MCF 10A (cell line): ENCODE measurements around the gene FJX1. TPM values are rescaled to one million over a fixed set of nuclear protein-coding genes. Genes with fewer than 3 reads are reported as not detected.

Experiments
- BruUV-seq: library from RNA; stranded (reverse); fragments of 400-500 nt; replicated peaks from 2 replicates; lab custom pipeline; 2021; lab: Mats Ljungman, UMichigan
- CTCF ChIA-PET: fragments of 300-600 bp; sonication (Branson Sonifier 250); formaldehyde crosslinking; extraction: SDS; loops from one replicate; lab custom pipeline; 2021; ENCODE audit warnings: antibody characterized with exemption, inconsistent platforms; lab: Yijun Ruan, JAX
- POLR2A ChIA-PET: fragments of 300-600, 350-650 bp; sonication (Branson Sonifier 250); formaldehyde crosslinking; extraction: SDS; loops from one replicate; lab custom pipeline; 2020; ENCODE audit warnings: antibody characterized with exemption, inconsistent platforms; lab: Yijun Ruan, JAX
- DNase-seq: peaks from one replicate; pipeline ENCODE4 v3.0.0-alpha.2; 2018; ENCODE audit not compliant: unreplicated experiment
- H3K27ac Mint-ChIP-seq: one replicate; pipeline ENCODE4 v1.8.0; 2022; ENCODE audit warnings: mild to moderate bottlenecking, low read depth, mixed read lengths; ENCODE audit not compliant: unreplicated experiment
- H3K27me3 Mint-ChIP-seq: one replicate; pipeline ENCODE4 v1.8.0; 2022; ENCODE audit warnings: mixed read lengths; ENCODE audit not compliant: insufficient read depth, unreplicated experiment
- H3K36me3 Mint-ChIP-seq: one replicate; pipeline ENCODE4 v1.8.0; 2022; ENCODE audit warnings: mild to moderate bottlenecking, moderate library complexity, mixed read lengths; ENCODE audit not compliant: insufficient read depth, unreplicated experiment
- H3K4me1 Mint-ChIP-seq: one replicate; pipeline ENCODE4 v1.8.0; 2022; ENCODE audit warnings: mixed read lengths; ENCODE audit not compliant: insufficient read depth, unreplicated experiment
- H3K4me3 Mint-ChIP-seq: one replicate; pipeline ENCODE4 v1.8.0; 2022; ENCODE audit warnings: mild to moderate bottlenecking, moderate library complexity, mixed read lengths; ENCODE audit not compliant: unreplicated experiment
- H3K9me3 Mint-ChIP-seq: one replicate; pipeline ENCODE4 v1.8.0; 2022; ENCODE audit warnings: mixed read lengths; ENCODE audit not compliant: unreplicated experiment
- intact Hi-C: fragments of 100-400 bp; cut with micrococcal nuclease; formaldehyde crosslinking; loops from 2 replicates; pipeline ENCODE4 v1.14.1; 2022
- total RNA-seq: library from RNA; stranded (reverse); gene quantifications from 2 replicates; pipeline ENCODE4 v1.2.3, GENCODE V29; 2022
- TF ChIP-seq, protein P1 (sequence below): fragments of 200-600 bp; IDR thresholded peaks from one replicate; pipeline ENCODE4 v1.8.0; 2022; ENCODE audit warnings: antibody characterized with exemption, mild to moderate bottlenecking; ENCODE audit not compliant: unreplicated experiment

The FJX1 gene
- total RNA-seq, 1 experiment from 2014 or later: 53.7 TPM

DNA sequence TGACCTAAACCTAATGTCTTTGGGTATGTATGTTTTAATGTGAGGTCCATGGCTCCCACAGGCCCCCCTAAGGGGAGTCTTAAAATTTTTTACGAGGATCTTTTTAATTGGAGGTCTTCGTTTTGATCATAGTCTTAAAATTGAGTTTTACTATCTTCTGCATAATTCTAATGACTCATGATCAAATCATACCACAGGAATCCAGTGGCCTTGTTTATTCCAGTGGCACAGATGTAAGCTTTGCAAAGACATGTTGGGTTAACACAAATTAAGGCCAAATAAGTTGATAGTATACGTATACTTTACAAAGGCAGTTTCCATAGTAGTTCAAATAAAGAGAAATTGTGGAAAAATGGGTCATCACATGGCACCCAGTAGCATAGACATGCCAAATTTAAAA is 33.9 kb upstream of the FJX1 start:
- H3K4me3 Mint-ChIP-seq: no peak overlapping the region
- H3K27ac Mint-ChIP-seq: peak overlapping the region; percentile 73
- ChIA-PET POLR2A (interaction anchor here (1.1 to 1.9 kb wide), 3 partner anchors 9 to 54 kb away, joined by 3 to 7 read pairs (median 3); no protein-coding TSS in a partner anchor), CTCF (interaction anchor here (1.1 kb wide), 1 partner anchor 9 kb away, joined by 3 read pairs; no protein-coding TSS in a partner anchor)
- no peaks in the 10 kb centered on the region for H3K36me3 Mint-ChIP-seq
- BruUV-seq: no TSS peak
- intact Hi-C loops: no loop called here
- H3K27me3 Mint-ChIP-seq: no peaks in the 10 kb centered on the region
- peak; percentile 52 for DNase-seq
- TF ChIP-seq, protein P1, sequence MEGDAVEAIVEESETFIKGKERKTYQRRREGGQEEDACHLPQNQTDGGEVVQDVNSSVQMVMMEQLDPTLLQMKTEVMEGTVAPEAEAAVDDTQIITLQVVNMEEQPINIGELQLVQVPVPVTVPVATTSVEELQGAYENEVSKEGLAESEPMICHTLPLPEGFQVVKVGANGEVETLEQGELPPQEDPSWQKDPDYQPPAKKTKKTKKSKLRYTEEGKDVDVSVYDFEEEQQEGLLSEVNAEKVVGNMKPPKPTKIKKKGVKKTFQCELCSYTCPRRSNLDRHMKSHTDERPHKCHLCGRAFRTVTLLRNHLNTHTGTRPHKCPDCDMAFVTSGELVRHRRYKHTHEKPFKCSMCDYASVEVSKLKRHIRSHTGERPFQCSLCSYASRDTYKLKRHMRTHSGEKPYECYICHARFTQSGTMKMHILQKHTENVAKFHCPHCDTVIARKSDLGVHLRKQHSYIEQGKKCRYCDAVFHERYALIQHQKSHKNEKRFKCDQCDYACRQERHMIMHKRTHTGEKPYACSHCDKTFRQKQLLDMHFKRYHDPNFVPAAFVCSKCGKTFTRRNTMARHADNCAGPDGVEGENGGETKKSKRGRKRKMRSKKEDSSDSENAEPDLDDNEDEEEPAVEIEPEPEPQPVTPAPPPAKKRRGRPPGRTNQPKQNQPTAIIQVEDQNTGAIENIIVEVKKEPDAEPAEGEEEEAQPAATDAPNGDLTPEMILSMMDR: no peak
- H3K4me1 Mint-ChIP-seq: peaks cover 45% of the 10 kb centered on the region
- no peaks in the 10 kb centered on the region for H3K9me3 Mint-ChIP-seq

DNA sequence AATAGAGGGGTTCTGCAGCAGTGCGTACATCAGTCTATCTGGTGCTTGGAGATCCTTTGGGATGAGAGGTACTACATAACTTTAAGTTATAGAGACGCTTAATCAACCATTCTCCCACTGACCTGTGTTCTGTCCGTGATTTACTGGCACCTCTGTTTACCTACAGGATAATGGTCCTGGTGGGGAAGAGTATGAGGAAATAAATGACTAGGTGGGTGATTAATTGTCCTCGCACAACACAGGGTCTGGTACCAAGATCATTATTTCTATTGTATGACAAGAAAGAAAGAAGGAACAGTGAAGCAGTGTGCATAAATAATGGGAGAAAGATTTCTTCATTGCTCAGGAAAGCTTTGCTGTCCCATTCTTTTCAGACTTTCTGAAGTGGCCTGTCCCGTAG is 32.8 kb upstream of the FJX1 start:
- H3K4me1 Mint-ChIP-seq: peaks cover 34% of the 10 kb centered on the region
- H3K27ac Mint-ChIP-seq: no peak overlapping the region
- BruUV-seq: no TSS peak
- ChIA-PET CTCF (interaction anchor here (0.8 kb wide), 1 partner anchor 30 kb away, joined by 4 read pairs; no protein-coding TSS in a partner anchor), POLR2A (interaction anchor here (0.7 to 1.0 kb wide), 2 partner anchors 35 to 84 kb away, joined by 3 to 5 read pairs; no protein-coding TSS in a partner anchor)
- intact Hi-C loops: no loop called here
- no peaks in the 10 kb centered on the region for H3K36me3 Mint-ChIP-seq
- TF ChIP-seq, protein P1: no peak
- H3K9me3 Mint-ChIP-seq: no peaks in the 10 kb centered on the region
- no peak overlapping the region for H3K4me3 Mint-ChIP-seq
- no peak for DNase-seq
- no peaks in the 10 kb centered on the region for H3K27me3 Mint-ChIP-seq

DNA sequence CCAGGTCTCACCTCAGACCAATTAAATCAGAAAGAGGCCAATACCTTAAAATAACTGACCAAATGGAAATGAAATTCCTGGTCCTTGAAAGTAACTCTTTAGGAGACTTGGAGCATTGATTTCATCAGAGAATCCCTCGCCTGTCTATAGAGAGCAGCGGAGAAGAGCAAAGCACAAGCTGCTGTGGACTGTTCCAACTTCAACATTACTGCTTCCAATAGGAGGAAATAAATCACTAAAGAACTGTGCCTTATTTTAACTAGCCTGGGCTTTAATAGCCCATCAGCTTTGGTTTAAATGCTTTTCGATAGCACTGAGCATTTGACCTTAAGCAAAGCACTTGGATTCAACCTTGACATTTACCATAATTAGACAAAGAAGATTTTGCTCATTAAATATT is 32.0 kb upstream of the FJX1 start:
- peaks cover 8% of the 10 kb centered on the region for H3K27me3 Mint-ChIP-seq
- TF ChIP-seq, protein P1: no peak
- H3K9me3 Mint-ChIP-seq: no peaks in the 10 kb centered on the region
- DNase-seq: no peak
- intact Hi-C loops: no loop called here
- no peak overlapping the region for H3K27ac Mint-ChIP-seq
- H3K4me1 Mint-ChIP-seq: peaks cover 34% of the 10 kb centered on the region
- no TSS peak for BruUV-seq
- ChIA-PET CTCF (interaction anchor here (0.8 kb wide), 1 partner anchor 30 kb away, joined by 4 read pairs; no protein-coding TSS in a partner anchor), POLR2A (interaction anchor here (0.7 to 1.0 kb wide), 2 partner anchors 34 to 84 kb away, joined by 3 to 5 read pairs; no protein-coding TSS in a partner anchor)
- no peak overlapping the region for H3K4me3 Mint-ChIP-seq
- no peaks in the 10 kb centered on the region for H3K36me3 Mint-ChIP-seq

DNA sequence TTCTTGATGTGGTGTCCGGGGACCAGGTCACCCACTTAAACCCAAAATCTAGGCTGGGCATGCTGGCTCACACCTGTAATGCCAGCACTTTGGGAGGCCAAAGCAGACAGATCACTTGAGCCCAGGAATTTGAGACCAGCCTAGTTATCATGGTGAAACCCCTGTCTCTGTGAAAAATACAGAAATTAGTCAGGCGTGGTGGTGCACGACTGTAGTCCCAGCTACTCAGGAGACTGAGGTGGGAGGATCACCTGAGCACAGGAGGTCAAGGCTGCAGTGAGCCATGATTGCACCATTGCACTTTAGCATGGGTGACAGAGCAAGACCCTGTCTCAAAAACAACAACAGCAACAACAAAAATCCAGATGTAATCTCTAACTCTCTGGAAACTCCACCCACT is 30.3 kb upstream of the FJX1 start:
- intact Hi-C loops: no loop called here

More for the DNA sequence above, 30.3 kb upstream of the FJX1 start:
- TF ChIP-seq, protein P1: no peak
- no TSS peak for BruUV-seq
- no peaks in the 10 kb centered on the region for H3K36me3 Mint-ChIP-seq
- peaks cover 12% of the 10 kb centered on the region for H3K27me3 Mint-ChIP-seq
- H3K9me3 Mint-ChIP-seq: no peaks in the 10 kb centered on the region
- H3K4me1 Mint-ChIP-seq: peaks cover 32% of the 10 kb centered on the region
- H3K4me3 Mint-ChIP-seq: no peak overlapping the region
- POLR2A ChIA-PET: no interaction called here
- H3K27ac Mint-ChIP-seq: no peak overlapping the region
- no peak for DNase-seq
- CTCF ChIA-PET: no interaction called here
